PC-9 (cell line): ENCODE measurements around the gene TOMM6.

Experiments used
- CTCF ChIP-seq: fragments of 200-600 bp; sonication (generic); conservative IDR thresholded peaks from 2 replicates; pipeline ENCODE4 v1.6.1; 2017; ENCODE audit warnings: mixed run types, antibody characterized with exemption, mild to moderate bottlenecking, moderate library complexity
- EZH2 ChIP-seq: fragments of 200-600 bp; sonication (generic); IDR thresholded peaks from 2 replicates; pipeline ENCODE4 v1.8.0; 2017; ENCODE audit warnings: antibody characterized with exemption, low read depth

GRCh38 chr6:41763470-41763869, 24.0 kb upstream of the TOMM6 start:
- TF ChIP-seq EZH2 (no peak), CTCF (no peak)
